GM12878 (cell line): ENCODE data around the gene RENBP. TPM values are rescaled to one million over a fixed set of nuclear protein-coding genes. Genes with fewer than 3 reads are reported as not detected.

Experiments
- ATAC-seq: fragments of 200-7000 bp; cut with Tn5 transposase; 3 replicates; pipeline ENCODE4 v1.9.1; 2020; ENCODE audit warnings: mild to moderate bottlenecking, moderate library complexity
- BruUV-seq: library from RNA; stranded (reverse); fragments of 400-500 nt; replicated peaks from 2 replicates; lab custom pipeline; 2021; lab: Mats Ljungman, UMichigan
- CTCF ChIA-PET: fragments of 300-600 bp; sonication (Branson Sonifier 250); formaldehyde crosslinking; extraction: SDS; loops from one replicate; lab custom pipeline; 2021; ENCODE audit warnings: inconsistent platforms; lab: Yijun Ruan, JAX
- POLR2A ChIA-PET: fragments of 350-600 bp; formaldehyde crosslinking; extraction: SDS; loops from one replicate; lab custom pipeline; 2021; ENCODE audit warnings: inconsistent platforms; lab: Charles Lee
- RAD21 ChIA-PET: fragments of 300-600 bp; sonication (Branson Sonifier 250); formaldehyde crosslinking; loops from one replicate; lab custom pipeline; 2023; ENCODE audit warnings: antibody characterized with exemption; ENCODE audit not compliant: unreplicated experiment; lab: Charles Lee
- SMC1A ChIA-PET: fragments of 300-600 bp; sonication (Branson Sonifier 250); formaldehyde crosslinking; loops from one replicate; lab custom pipeline; 2023; ENCODE audit not compliant: unreplicated experiment, uncharacterized antibody; lab: Charles Lee
- DNase-seq: peaks from one replicate; pipeline ENCODE4 v3.0.0-alpha.2; 2011; ENCODE audit warnings: low read depth, low spot score
- FAIRE-seq: peaks from 3 replicates; lab custom pipeline; 2011; peaks lifted over from hg19 to GRCh38; lab: Jason Lieb, UNC
- H2AFZ ChIP-seq: 2 replicates; pipeline ENCODE4 v1.6.0; 2011; ENCODE audit warnings: low read depth, low read length, control low read depth; ENCODE audit not compliant: control insufficient read depth
- H3K27ac ChIP-seq: 2 replicates; pipeline ENCODE4 v1.5.1; 2011; ENCODE audit warnings: control low read depth; ENCODE audit not compliant: control insufficient read depth, insufficient read depth
- H3K27me3 ChIP-seq, 2 experiments: replicated peaks in 1 of 2; 2 replicates each; pipeline versions ENCODE4 v1.6.0 to v1.6.1; 2011; ENCODE audit warnings: low read length in 1 of 2; ENCODE audit not compliant: control insufficient read depth in 2 of 2, insufficient read depth in 2 of 2
- H3K36me3 ChIP-seq, 2 experiments: 2 replicates each; pipeline ENCODE4 v1.5.1; 2011; ENCODE audit warnings: low read length in 1 of 2; ENCODE audit not compliant: control insufficient read depth in 2 of 2, insufficient read depth in 2 of 2
- H3K4me1 ChIP-seq: 2 replicates; pipeline ENCODE4 v1.6.1; 2011; ENCODE audit warnings: mild to moderate bottlenecking, low read length, moderate library complexity, mixed read lengths; ENCODE audit not compliant: control insufficient read depth, insufficient read depth
- H3K4me2 ChIP-seq: 2 replicates; pipeline ENCODE4 v1.6.0; 2011; ENCODE audit warnings: control low read depth; ENCODE audit not compliant: control insufficient read depth, insufficient read depth
- H3K4me3 ChIP-seq: fragments of 200-600 bp; sonication (generic); 2 replicates; pipeline ENCODE4 v1.5.1; 2016
- H3K79me2 ChIP-seq: 2 replicates; pipeline ENCODE4 v1.6.0; 2011; ENCODE audit warnings: low read length; ENCODE audit not compliant: control insufficient read depth, insufficient read depth
- H3K9ac ChIP-seq: 2 replicates; pipeline ENCODE4 v1.8.0; 2011; ENCODE audit warnings: low read length, control low read depth, mixed read lengths; ENCODE audit not compliant: control insufficient read depth, insufficient read depth
- H3K9me3 ChIP-seq: replicated peaks from 3 replicates; pipeline ENCODE4 v1.5.1; 2011; ENCODE audit warnings: mild to moderate bottlenecking, low read length; ENCODE audit not compliant: control insufficient read depth, insufficient read depth
- H4K20me1 ChIP-seq: 2 replicates; pipeline ENCODE4 v1.6.0; 2011; ENCODE audit not compliant: control insufficient read depth, insufficient read depth
- BMI1 ChIP-seq: fragments of 450-650 bp; IDR thresholded peaks from 2 replicates; pipeline ENCODE4 v1.6.1; 2016; ENCODE audit warnings: mild to moderate bottlenecking, moderate library complexity, borderline replicate concordance
- EGR1 ChIP-seq, 2 experiments: IDR thresholded peaks; 1 replicate in 1 of 2; 2 replicates in 1 of 2; pipeline ENCODE4 v1.6.1; 2011 to 2012; ENCODE audit warnings: low read depth in 2 of 2, low read length in 2 of 2, borderline replicate concordance in 1 of 2, mild to moderate bottlenecking in 1 of 2, moderate library complexity in 1 of 2
- HDAC2 ChIP-seq: fragments of 200-600 bp; sonication (generic); IDR thresholded peaks from 2 replicates; pipeline ENCODE4 v1.6.1; 2017
- HDAC6 ChIP-seq: fragments of 200-600 bp; sonication (generic); IDR thresholded peaks from one replicate; pipeline ENCODE4 v1.8.0; 2017; ENCODE audit warnings: antibody characterized with exemption; ENCODE audit not compliant: unreplicated experiment
- MEF2A ChIP-seq: IDR thresholded peaks from 2 replicates; pipeline ENCODE4 v1.6.1; 2011; ENCODE audit warnings: low read depth, mild to moderate bottlenecking, low read length, moderate library complexity; ENCODE audit not compliant: insufficient read depth
- MYC ChIP-seq: IDR thresholded peaks from 2 replicates; pipeline ENCODE4 v1.6.1; 2011; ENCODE audit warnings: mild to moderate bottlenecking, low read length, moderate library complexity, inconsistent platforms; ENCODE audit not compliant: insufficient read depth, insufficient replicate concordance, insufficient read length, severe bottlenecking
- NFIC ChIP-seq: IDR thresholded peaks from 2 replicates; pipeline ENCODE4 v1.6.1; 2012; ENCODE audit warnings: low read depth, mild to moderate bottlenecking, inconsistent platforms, low read length, moderate library complexity
- NFYA ChIP-seq: IDR thresholded peaks from 2 replicates; pipeline ENCODE4 v1.6.1; 2011; ENCODE audit warnings: low read depth, mild to moderate bottlenecking, low read length, improper control_type of control experiment, borderline replicate concordance
- NRF1 ChIP-seq: conservative IDR thresholded peaks from 2 replicates; pipeline ENCODE4 v1.6.1; 2011; ENCODE audit warnings: mild to moderate bottlenecking, low read depth, low read length, improper control_type of control experiment
- PML ChIP-seq: IDR thresholded peaks from 2 replicates; pipeline ENCODE4 v1.6.1; 2012; ENCODE audit warnings: low read length, inconsistent platforms
- POLR2A ChIP-seq: IDR thresholded peaks from 2 replicates; pipeline ENCODE4 v1.6.1; 2011; ENCODE audit warnings: low read depth, mild to moderate bottlenecking, low read length
- ZBED1 ChIP-seq: IDR thresholded peaks from 2 replicates; pipeline ENCODE4 v1.6.1; 2016; ENCODE audit warnings: borderline replicate concordance
- ZNF207 ChIP-seq: fragments of 450-650 bp; IDR thresholded peaks from 2 replicates; pipeline ENCODE4 v1.6.1; 2014; ENCODE audit warnings: antibody characterized with exemption, mild to moderate bottlenecking, borderline replicate concordance
- ZNF24 ChIP-seq: fragments of 450-650 bp; IDR thresholded peaks from 2 replicates; pipeline ENCODE4 v1.6.1; 2017; ENCODE audit warnings: antibody characterized with exemption, mild to moderate bottlenecking
- whole genome bisulfite sequencing: methylation state at CpG from one replicate; pipeline ENCODE4 v1.1.6; 2016; ENCODE audit warnings: low lambda C conversion rate; ENCODE audit not compliant: insufficient replicate concordance, insufficient coverage; ENCODE audit errors: missing lambda C conversion rate; 5-methylcytosine and 5-hydroxymethylcytosine counted together
- in situ Hi-C: fragments of 300-500 bp; cut with MboI; formaldehyde crosslinking; loops from 9 replicates; pipeline ENCODE4 v1.14.3; 2018; ENCODE audit warnings: mixed read lengths
- intact Hi-C: fragments of 100-400 bp; cut with micrococcal nuclease; formaldehyde crosslinking; loops from one replicate; pipeline ENCODE4 v1.14.2; 2022; ENCODE audit not compliant: unreplicated experiment
- polyA plus RNA-seq, 11 experiments: library from polyadenylated mRNA; depleted of rRNA in 4 of 11; unstranded in 6 of 11; stranded (reverse) in 5 of 11; fragments of >200 nt; fragmentation: Nextera tagmentation in 4 of 11; fragmentation: Illumina TruSeq in 1 of 11; extraction: Ambion mirVana in 4 of 11; extraction: Trizol in 1 of 11; gene quantifications; 1 replicate in 1 of 11; 2 replicates in 10 of 11; pipeline versions ENCODE4 v1.2.1 to v1.2.3, GENCODE V29; 2011 to 2016; ENCODE audit warnings: inconsistent platforms in 2 of 11, missing spikeins in 2 of 11, low read depth in 1 of 11
- total RNA-seq, 4 experiments: library from RNA; depleted of rRNA in 3 of 4; stranded (reverse); fragments of >200 nt in 3 of 4; fragmentation: Illumina TruSeq in 1 of 4; extraction: Trizol in 1 of 4; gene quantifications; 2 replicates each; pipeline versions ENCODE4 v1.2.1 to v1.2.3, GENCODE V29; 2013 to 2021
- TF ChIP-seq, protein P1 (sequence below): fragments of 450-650 bp; IDR thresholded peaks from 2 replicates; pipeline ENCODE4 v1.6.1; 2017; ENCODE audit warnings: mild to moderate bottlenecking, low read depth, inconsistent platforms; ENCODE audit not compliant: poor library complexity, severe bottlenecking
- TF ChIP-seq, protein P2 (sequence below): IDR thresholded peaks from 2 replicates; pipeline ENCODE4 v1.6.1; 2012; ENCODE audit warnings: low read depth, low read length, improper control_type of control experiment
- TF ChIP-seq, protein P3 (sequence below): fragments of 450-650 bp; formaldehyde crosslinking; IDR thresholded peaks from 2 replicates; pipeline ENCODE4 v1.4.0; 2022; ENCODE audit warnings: mild to moderate bottlenecking, moderate library complexity

Gene RENBP
- total and polyA plus RNA-seq, 10 of the 15 experiments (the other 5 are each of a cell fraction or from before 2014, with no cell fraction given) = 0.36 to 4.9 (median 1.8) TPM; not detected in 3

DNA sequence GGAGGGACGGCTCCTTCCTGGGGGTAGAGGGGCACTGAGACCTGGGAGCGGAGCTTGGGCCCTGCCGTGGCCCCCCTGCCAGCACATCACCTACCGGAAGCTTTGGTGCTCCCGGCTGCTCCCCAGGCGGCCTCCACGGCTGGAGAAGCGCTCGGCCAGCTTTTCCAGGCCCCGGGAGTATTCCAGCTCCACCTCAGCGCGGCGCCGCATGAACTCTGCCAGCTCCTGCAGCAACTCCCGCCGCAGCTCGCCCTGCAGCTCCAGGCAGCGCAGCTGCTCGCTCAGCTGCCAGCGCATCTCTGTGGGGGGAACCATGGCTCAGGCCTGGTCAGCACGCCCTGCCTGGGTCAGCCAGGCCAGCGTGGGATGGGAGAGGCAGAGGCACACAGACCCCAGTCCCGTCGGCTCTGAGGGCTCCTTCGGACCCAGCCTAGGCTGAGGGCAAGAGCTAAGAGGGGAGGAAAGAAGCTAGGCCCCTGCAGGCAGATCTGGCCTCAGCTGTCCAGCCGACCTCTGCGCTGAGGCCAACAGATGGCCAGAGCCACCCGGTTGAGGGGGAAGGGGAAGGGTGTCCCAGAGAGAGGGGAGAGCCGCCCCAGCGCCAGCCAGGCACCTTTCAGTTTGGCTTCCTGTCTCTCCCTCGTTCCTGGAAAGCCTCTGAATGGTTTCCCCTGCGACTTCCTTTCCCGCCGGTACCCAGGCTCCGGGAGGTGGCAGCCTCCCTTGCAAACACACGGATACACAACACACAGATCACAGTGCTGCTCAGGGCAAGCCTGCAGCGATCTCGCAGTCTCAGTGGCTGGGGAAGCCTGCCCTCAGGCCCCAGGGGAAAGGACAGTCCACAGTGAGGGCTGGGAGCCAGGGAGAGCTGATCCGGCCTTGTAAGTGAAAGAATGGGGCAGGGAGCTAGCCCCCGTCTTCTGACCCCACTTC is 22.7 kb downstream of the RENBP start:
- peaks cover 0 to 3% of the 10 kb centered on the region in 2 experiments; a peak in 1 of 4 replicates for H3K36me3 ChIP-seq
- no peak for DNase-seq
- intact Hi-C loops = no loop called here
- in situ Hi-C loops = loop anchor here (10.0 kb wide), 1 partner anchor 63 kb away; no protein-coding TSS in a partner anchor
- H3K79me2 ChIP-seq = peaks cover 33% of the 10 kb centered on the region
- H3K4me3 ChIP-seq = no peak overlapping the region
- CTCF ChIA-PET = interaction anchor here (1.2 to 8.7 kb wide), 7 partner anchors 11 to 46 kb away, joined by 3 to 172 read pairs (median 6); partner anchors contain the start of gene RENBP
- no peak for ATAC-seq
- POLR2A ChIA-PET = no interaction called here
- H4K20me1 ChIP-seq = no peaks in the 10 kb centered on the region
- BruUV-seq = no TSS peak
- peaks cover 9% of the 10 kb centered on the region; the same call in 1 of the 2 replicates for H3K4me1 ChIP-seq
- H3K9ac ChIP-seq = no peak overlapping the region
- no peak overlapping the region for H3K27ac ChIP-seq
- H2AFZ ChIP-seq = no peak overlapping the region
- 0 out of 4 replicates have a peak, but pooled peaks cover 0 to 1% of the 10 kb centered on the region in 2 experiments for H3K27me3 ChIP-seq
- 73% methylated on average over 39 of the region's 40 CpGs for WGBS
- no peak for FAIRE-seq
- SMC1A ChIA-PET = no interaction called here
- H3K4me2 ChIP-seq = peak overlapping the region; percentile 13; the same call in 1 of the 2 replicates
- H3K9me3 ChIP-seq = no peaks in the 10 kb centered on the region
- RAD21 ChIA-PET = interaction anchor here (1.3 to 1.6 kb wide), 2 partner anchors 43 to 46 kb away, joined by 3 to 5 read pairs; no protein-coding TSS in a partner anchor
- TF ChIP-seq NFIC (no peak), PML (no peak), NFYA (no peak), HDAC6 (no peak), NRF1 (no peak), EGR1 (IDR thresholded peaks at IDR 0.05; ENCODE audit: borderline replicate concordance in 1 of 2, low read depth in 2 of 2, low read length in 2 of 2) (no peak), ZNF207 (no peak), ZNF24 (no peak), POLR2A (no peak), BMI1 (no peak), HDAC2 (no peak), ZBED1 (no peak), MEF2A (no peak), MYC (no peak)
- TF ChIP-seq, protein P1, sequence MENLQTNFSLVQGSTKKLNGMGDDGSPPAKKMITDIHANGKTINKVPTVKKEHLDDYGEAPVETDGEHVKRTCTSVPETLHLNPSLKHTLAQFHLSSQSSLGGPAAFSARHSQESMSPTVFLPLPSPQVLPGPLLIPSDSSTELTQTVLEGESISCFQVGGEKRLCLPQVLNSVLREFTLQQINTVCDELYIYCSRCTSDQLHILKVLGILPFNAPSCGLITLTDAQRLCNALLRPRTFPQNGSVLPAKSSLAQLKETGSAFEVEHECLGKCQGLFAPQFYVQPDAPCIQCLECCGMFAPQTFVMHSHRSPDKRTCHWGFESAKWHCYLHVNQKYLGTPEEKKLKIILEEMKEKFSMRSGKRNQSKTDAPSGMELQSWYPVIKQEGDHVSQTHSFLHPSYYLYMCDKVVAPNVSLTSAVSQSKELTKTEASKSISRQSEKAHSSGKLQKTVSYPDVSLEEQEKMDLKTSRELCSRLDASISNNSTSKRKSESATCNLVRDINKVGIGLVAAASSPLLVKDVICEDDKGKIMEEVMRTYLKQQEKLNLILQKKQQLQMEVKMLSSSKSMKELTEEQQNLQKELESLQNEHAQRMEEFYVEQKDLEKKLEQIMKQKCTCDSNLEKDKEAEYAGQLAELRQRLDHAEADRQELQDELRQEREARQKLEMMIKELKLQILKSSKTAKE = no peak
- TF ChIP-seq, protein P2, sequence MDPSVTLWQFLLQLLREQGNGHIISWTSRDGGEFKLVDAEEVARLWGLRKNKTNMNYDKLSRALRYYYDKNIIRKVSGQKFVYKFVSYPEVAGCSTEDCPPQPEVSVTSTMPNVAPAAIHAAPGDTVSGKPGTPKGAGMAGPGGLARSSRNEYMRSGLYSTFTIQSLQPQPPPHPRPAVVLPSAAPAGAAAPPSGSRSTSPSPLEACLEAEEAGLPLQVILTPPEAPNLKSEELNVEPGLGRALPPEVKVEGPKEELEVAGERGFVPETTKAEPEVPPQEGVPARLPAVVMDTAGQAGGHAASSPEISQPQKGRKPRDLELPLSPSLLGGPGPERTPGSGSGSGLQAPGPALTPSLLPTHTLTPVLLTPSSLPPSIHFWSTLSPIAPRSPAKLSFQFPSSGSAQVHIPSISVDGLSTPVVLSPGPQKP = no peak
- TF ChIP-seq, protein P3, sequence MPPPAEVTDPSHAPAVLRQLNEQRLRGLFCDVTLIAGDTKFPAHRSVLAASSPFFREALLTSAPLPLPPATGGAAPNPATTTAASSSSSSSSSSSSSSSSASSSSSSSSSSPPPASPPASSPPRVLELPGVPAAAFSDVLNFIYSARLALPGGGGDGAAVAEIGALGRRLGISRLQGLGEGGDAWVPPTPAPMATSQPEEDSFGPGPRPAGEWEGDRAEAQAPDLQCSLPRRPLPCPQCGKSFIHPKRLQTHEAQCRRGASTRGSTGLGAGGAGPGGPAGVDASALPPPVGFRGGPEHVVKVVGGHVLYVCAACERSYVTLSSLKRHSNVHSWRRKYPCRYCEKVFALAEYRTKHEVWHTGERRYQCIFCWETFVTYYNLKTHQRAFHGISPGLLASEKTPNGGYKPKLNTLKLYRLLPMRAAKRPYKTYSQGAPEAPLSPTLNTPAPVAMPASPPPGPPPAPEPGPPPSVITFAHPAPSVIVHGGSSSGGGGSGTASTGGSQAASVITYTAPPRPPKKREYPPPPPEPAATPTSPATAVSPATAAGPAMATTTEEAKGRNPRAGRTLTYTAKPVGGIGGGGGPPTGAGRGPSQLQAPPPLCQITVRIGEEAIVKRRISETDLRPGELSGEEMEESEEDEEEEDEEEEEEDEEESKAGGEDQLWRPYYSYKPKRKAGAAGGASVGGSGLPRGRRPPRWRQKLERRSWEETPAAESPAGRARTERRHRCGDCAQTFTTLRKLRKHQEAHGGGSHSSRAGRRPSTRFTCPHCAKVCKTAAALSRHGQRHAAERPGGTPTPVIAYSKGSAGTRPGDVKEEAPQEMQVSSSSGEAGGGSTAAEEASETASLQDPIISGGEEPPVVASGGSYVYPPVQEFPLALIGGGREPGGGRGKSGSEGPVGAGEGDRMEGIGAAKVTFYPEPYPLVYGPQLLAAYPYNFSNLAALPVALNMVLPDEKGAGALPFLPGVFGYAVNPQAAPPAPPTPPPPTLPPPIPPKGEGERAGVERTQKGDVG (CRISPR knock-in tag) = no peak
